K562 (cell line): ENCODE results near the gene DYRK1B.

Experiments used
- ADNP ChIP-seq: fragments of 200-800 bp; sonication (Bioruptor generic); IDR thresholded peaks from 2 replicates; pipeline ENCODE4 v1.6.1; 2016; ENCODE audit warnings: missing genetic modification characterization, missing compliant biosample characterization
- ATF1 ChIP-seq, 2 experiments: fragments of 450-650 bp in 1 of 2; IDR thresholded peaks; 2 replicates each; pipeline ENCODE4 v1.6.1; 2016; ENCODE audit warnings: missing compliant biosample characterization in 1 of 2, missing genetic modification characterization in 1 of 2
- CBX5 ChIP-seq: IDR thresholded peaks from 2 replicates; pipeline ENCODE4 v1.6.1; 2014; ENCODE audit warnings: low read depth, borderline replicate concordance
- CHD1 ChIP-seq: fragments of 200-600 bp; sonication (generic); IDR thresholded peaks from one replicate; pipeline ENCODE4 v1.6.1; 2012; ENCODE audit warnings: mild to moderate bottlenecking, moderate library complexity, low read length, inconsistent platforms
- E2F5 ChIP-seq: sonication (generic); formaldehyde crosslinking; IDR thresholded peaks from 2 replicates; pipeline ENCODE4 v1.8.0; 2022; ENCODE audit warnings: mild to moderate bottlenecking, missing genetic modification reagents
- FOXK2 ChIP-seq, 2 experiments: fragments of 450-650 bp; IDR thresholded peaks in 1 of 2; conservative IDR thresholded peaks in 1 of 2; 2 replicates each; pipeline ENCODE4 v1.6.1; 2016; ENCODE audit warnings: low read depth in 2 of 2, mild to moderate bottlenecking in 1 of 2
- POLR2A ChIP-seq: fragments of 450-650 bp; conservative IDR thresholded peaks from 2 replicates; pipeline ENCODE4 v1.6.1; 2016
- RUNX1 ChIP-seq: sonication (generic); IDR thresholded peaks from 2 replicates; pipeline ENCODE4 v1.6.1; 2016; ENCODE audit warnings: antibody characterized with exemption, low read depth
- SIN3A ChIP-seq, 2 experiments: fragments of 150-350 bp in 1 of 2; IDR thresholded peaks; 2 replicates each; pipeline ENCODE4 v1.6.1; 2011 to 2016; ENCODE audit warnings: borderline replicate concordance in 2 of 2, low read depth in 2 of 2, low read length in 2 of 2, mild to moderate bottlenecking in 2 of 2, moderate library complexity in 2 of 2; ENCODE audit not compliant: control insufficient read depth in 1 of 2
- TARDBP ChIP-seq: fragments of 450-650 bp; IDR thresholded peaks from 2 replicates; pipeline ENCODE4 v1.6.1; 2016
- ZBTB8A ChIP-seq: fragments of 450-650 bp; IDR thresholded peaks from 2 replicates; pipeline ENCODE4 v1.6.1; 2018; ENCODE audit warnings: mild to moderate bottlenecking, moderate library complexity; ENCODE audit not compliant: partially characterized antibody
- ZKSCAN3 ChIP-seq: fragments of 250-450 bp; sonication (Bioruptor Pico); IDR thresholded peaks from 2 replicates; pipeline ENCODE4 v1.4.0; 2020

- no peak for TF ChIP-seq CHD1
- TF ChIP-seq TARDBP = no peak
- TF ChIP-seq CBX5 = no peak
- TF ChIP-seq ZKSCAN3 (CRISPR knock-in tag) = no peak
- TF ChIP-seq E2F5 (CRISPR knock-in tag) = no peak
- no peak for TF ChIP-seq POLR2A
- no peak for TF ChIP-seq FOXK2 (conservative IDR thresholded peaks at IDR 0.05 in 1 of 2, IDR thresholded peaks at IDR 0.05 in 1 of 2; ENCODE audit: low read depth in 2 of 2)
- no peak for TF ChIP-seq SIN3A (IDR thresholded peaks at IDR 0.05; ENCODE audit: borderline replicate concordance in 2 of 2, control insufficient read depth in 1 of 2, low read depth in 2 of 2, low read length in 2 of 2)
- no peak for TF ChIP-seq RUNX1
- no peak for TF ChIP-seq ZBTB8A
- TF ChIP-seq ADNP (tag) = no peak
- TF ChIP-seq ATF1 (CRISPR knock-in tag; IDR thresholded peaks at IDR 0.05) = no peak
- TF ChIP-seq ATF1 (tag; IDR thresholded peaks at IDR 0.05) = no peak
Observed at GRCh38 chr19:39816287-39817048, 17.5 kb downstream of the DYRK1B start.
